Vagina (tissue), 2 donors: ENCODE results near the gene NOP14.

ENCODE experiments used
- POLR2A ChIP-seq, 2 donors: fragments of 450-650 bp; IDR thresholded peaks; one replicate each; pipeline ENCODE4 v1.6.1; 2017; ENCODE audit warnings: antibody characterized with exemption in 2 of 2, mild to moderate bottlenecking in 2 of 2, moderate library complexity in 2 of 2
- POLR2AphosphoS5 ChIP-seq, 2 donors: sonication (generic); formaldehyde crosslinking; IDR thresholded peaks; one replicate each; pipeline ENCODE4 v1.9.0; 2017; ENCODE audit warnings: antibody characterized with exemption in 2 of 2, mild to moderate bottlenecking in 2 of 2, low read depth in 1 of 2; ENCODE audit not compliant: insufficient read depth in 1 of 2
- TF ChIP-seq, protein P1 (sequence below), 3 experiments: fragments of 450-650 bp in 2 of 3; fragments of 200-600 bp in 1 of 3; sonication (generic) in 1 of 3; IDR thresholded peaks; one replicate each; pipeline ENCODE4 v1.5.1; 2017 to 2019; ENCODE audit warnings: antibody characterized with exemption in 3 of 3, mild to moderate bottlenecking in 2 of 3, moderate library complexity in 2 of 3

DNA sequence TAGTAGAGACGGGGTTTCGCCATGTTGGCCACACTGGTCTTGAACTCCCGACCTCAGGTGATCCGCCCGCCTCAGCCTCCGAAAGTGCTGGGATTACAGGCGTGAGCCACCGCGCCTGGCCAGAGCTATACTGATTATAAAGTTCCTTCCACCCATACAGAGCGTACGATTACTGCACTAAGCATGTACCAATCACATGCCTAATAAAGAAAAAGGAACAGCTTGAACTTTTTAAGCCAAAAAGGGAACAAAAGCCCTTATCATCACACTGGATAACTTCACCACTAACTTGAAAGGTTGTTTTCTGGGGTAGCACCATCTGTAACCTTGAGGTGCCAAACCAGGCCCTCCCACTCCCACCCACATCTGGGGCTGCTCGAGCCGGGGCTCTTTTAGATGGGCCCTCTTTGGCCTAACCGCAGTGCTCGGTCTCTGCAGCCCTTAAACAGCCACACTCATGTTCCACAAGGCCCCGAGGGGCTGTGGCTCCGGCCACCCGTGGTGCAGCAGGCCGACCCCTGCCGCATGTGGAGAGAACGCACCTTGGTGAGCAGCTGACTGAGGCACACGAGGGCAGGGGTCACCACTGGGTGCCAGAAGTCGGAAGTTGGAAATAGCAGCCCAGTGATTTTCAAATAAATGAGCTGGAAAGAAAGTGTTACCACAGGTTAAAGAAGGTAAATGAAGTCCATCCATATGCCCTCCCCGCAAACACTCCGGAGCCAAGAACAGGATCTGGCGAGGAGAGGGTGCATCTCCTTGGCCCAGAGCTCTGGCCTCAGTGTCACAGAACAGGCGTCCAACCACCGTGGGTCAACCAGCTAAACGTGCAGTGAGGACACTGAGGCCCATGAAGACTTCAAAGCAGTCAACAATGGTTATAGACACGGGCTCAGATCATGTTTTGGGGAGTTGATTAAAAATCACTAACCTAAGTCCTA, 18.4 kb downstream of the NOP14 start:
- TF ChIP-seq, protein P1, sequence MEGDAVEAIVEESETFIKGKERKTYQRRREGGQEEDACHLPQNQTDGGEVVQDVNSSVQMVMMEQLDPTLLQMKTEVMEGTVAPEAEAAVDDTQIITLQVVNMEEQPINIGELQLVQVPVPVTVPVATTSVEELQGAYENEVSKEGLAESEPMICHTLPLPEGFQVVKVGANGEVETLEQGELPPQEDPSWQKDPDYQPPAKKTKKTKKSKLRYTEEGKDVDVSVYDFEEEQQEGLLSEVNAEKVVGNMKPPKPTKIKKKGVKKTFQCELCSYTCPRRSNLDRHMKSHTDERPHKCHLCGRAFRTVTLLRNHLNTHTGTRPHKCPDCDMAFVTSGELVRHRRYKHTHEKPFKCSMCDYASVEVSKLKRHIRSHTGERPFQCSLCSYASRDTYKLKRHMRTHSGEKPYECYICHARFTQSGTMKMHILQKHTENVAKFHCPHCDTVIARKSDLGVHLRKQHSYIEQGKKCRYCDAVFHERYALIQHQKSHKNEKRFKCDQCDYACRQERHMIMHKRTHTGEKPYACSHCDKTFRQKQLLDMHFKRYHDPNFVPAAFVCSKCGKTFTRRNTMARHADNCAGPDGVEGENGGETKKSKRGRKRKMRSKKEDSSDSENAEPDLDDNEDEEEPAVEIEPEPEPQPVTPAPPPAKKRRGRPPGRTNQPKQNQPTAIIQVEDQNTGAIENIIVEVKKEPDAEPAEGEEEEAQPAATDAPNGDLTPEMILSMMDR (IDR thresholded peaks at IDR 0.05) = no peak
- TF ChIP-seq POLR2A (IDR thresholded peaks at IDR 0.05) (no peak), POLR2AphosphoS5 (IDR thresholded peaks at IDR 0.05; ENCODE audit: insufficient read depth in 1 of 2, low read depth in 1 of 2) (no peak)
